Uterus (tissue), 2 donors: ENCODE results near the gene HPS1.

ENCODE experiments used
- POLR2A ChIP-seq, 2 donors: fragments of 450-650 bp; IDR thresholded peaks; one replicate each; pipeline ENCODE4 v1.6.1; 2016; ENCODE audit warnings: antibody characterized with exemption in 2 of 2, mild to moderate bottlenecking in 1 of 2, moderate library complexity in 1 of 2
- TF ChIP-seq, protein P1 (sequence below), 4 experiments: fragments of 200-600 bp in 2 of 4; fragments of 450-650 bp in 2 of 4; sonication (generic) in 2 of 4; IDR thresholded peaks; one replicate each; pipeline ENCODE4 v1.5.1; 2016 to 2019; ENCODE audit warnings: antibody characterized with exemption in 4 of 4, mild to moderate bottlenecking in 2 of 4, moderate library complexity in 1 of 4

DNA sequence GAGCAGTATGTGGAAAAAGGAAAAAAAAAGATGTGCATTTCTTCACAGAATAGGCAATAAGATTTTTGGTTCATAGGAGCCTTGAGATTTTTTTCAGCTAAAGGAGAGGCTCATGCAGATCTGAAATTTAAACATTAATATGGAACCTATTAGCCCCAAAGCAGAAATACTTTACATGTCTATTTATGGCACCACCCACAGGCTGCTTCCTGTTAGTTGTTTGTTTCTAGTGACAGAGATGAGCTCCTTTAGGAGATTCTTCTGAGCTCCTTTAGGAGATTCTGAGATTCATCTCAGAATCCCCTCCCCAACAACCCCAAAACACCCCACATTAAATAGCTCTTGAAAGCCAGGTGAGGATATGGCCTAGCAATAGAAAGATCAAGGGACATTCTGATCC, 27.9 kb upstream of the HPS1 start:
- TF ChIP-seq, protein P1, sequence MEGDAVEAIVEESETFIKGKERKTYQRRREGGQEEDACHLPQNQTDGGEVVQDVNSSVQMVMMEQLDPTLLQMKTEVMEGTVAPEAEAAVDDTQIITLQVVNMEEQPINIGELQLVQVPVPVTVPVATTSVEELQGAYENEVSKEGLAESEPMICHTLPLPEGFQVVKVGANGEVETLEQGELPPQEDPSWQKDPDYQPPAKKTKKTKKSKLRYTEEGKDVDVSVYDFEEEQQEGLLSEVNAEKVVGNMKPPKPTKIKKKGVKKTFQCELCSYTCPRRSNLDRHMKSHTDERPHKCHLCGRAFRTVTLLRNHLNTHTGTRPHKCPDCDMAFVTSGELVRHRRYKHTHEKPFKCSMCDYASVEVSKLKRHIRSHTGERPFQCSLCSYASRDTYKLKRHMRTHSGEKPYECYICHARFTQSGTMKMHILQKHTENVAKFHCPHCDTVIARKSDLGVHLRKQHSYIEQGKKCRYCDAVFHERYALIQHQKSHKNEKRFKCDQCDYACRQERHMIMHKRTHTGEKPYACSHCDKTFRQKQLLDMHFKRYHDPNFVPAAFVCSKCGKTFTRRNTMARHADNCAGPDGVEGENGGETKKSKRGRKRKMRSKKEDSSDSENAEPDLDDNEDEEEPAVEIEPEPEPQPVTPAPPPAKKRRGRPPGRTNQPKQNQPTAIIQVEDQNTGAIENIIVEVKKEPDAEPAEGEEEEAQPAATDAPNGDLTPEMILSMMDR (IDR thresholded peaks at IDR 0.05) = no peak
- no peak for TF ChIP-seq POLR2A (IDR thresholded peaks at IDR 0.05)
